GM23338 (cell line): Measurements from ENCODE around the gene FRMD4A. TPM values are rescaled to one million over a fixed set of nuclear protein-coding genes. Genes with fewer than 3 reads are reported as not detected.

ENCODE experiments used
- ATAC-seq: fragments of 200-7000 bp; cut with Tn5 transposase; 3 replicates; pipeline ENCODE4 v1.9.1; 2020
- DNase-seq: peaks from one replicate; pipeline ENCODE4 v3.0.0-alpha.2; 2015; ENCODE audit warnings: low spot score
- H2AFZ ChIP-seq: fragments of 200-600 bp; sonication (generic); 2 replicates; pipeline ENCODE4 v1.8.0; 2016; ENCODE audit warnings: antibody characterized with exemption, mild to moderate bottlenecking, moderate library complexity
- H3F3A ChIP-seq: fragments of 200-600 bp; sonication (generic); replicated peaks from 2 replicates; pipeline ENCODE4 v1.8.0; 2017; ENCODE audit warnings: antibody characterized with exemption, mixed run types, low read depth
- H3K27ac ChIP-seq: fragments of 200-600 bp; sonication (generic); 2 replicates; pipeline ENCODE4 v1.6.1; 2016; ENCODE audit warnings: low read depth
- H3K27me3 ChIP-seq: fragments of 200-600 bp; sonication (generic); 2 replicates; pipeline ENCODE4 v1.8.0; 2016; ENCODE audit warnings: mild to moderate bottlenecking, mixed run types, moderate library complexity; ENCODE audit not compliant: insufficient read depth
- H3K36me3 ChIP-seq: fragments of 200-600 bp; sonication (generic); 2 replicates; pipeline ENCODE4 v1.8.0; 2016; ENCODE audit warnings: mild to moderate bottlenecking; ENCODE audit not compliant: insufficient read depth
- H3K4me1 ChIP-seq: fragments of 200-600 bp; sonication (generic); 2 replicates; pipeline ENCODE4 v1.8.0; 2016; ENCODE audit warnings: mild to moderate bottlenecking, moderate library complexity; ENCODE audit not compliant: insufficient read depth
- H3K4me2 ChIP-seq: fragments of 200-600 bp; sonication (generic); 2 replicates; pipeline ENCODE4 v1.7.1; 2017; ENCODE audit warnings: mixed run types
- H3K4me3 ChIP-seq: fragments of 200-600 bp; sonication (generic); 2 replicates; pipeline ENCODE4 v1.6.1; 2016; ENCODE audit warnings: mixed run types
- H3K79me2 ChIP-seq: fragments of 200-600 bp; sonication (generic); replicated peaks from 2 replicates; pipeline ENCODE4 v1.8.0; 2017; ENCODE audit warnings: mild to moderate bottlenecking; ENCODE audit not compliant: insufficient read depth
- H3K9me2 ChIP-seq: fragments of 200-600 bp; sonication (generic); 2 replicates; pipeline ENCODE4 v1.8.0; 2017; ENCODE audit not compliant: insufficient read depth
- H4K20me1 ChIP-seq: fragments of 200-600 bp; sonication (generic); replicated peaks from 2 replicates; pipeline ENCODE4 v1.8.0; 2017; ENCODE audit warnings: mild to moderate bottlenecking; ENCODE audit not compliant: insufficient read depth
- H3K27ac Mint-ChIP-seq: 2 replicates; pipeline ENCODE4 v1.8.0; 2020; ENCODE audit warnings: inconsistent platforms, mild to moderate bottlenecking, moderate library complexity, mixed read lengths
- H3K27me3 Mint-ChIP-seq: 3 replicates; pipeline ENCODE4 v1.8.0; 2022; ENCODE audit warnings: low read depth, mild to moderate bottlenecking, moderate library complexity, mixed read lengths, inconsistent platforms; ENCODE audit not compliant: insufficient read depth, poor library complexity
- H3K36me3 Mint-ChIP-seq: 3 replicates; pipeline ENCODE4 v1.8.0; 2021; ENCODE audit warnings: low read depth, mild to moderate bottlenecking, inconsistent platforms, moderate library complexity, mixed read lengths
- H3K4me1 Mint-ChIP-seq: 3 replicates; pipeline ENCODE4 v1.8.0; 2020; ENCODE audit warnings: mild to moderate bottlenecking, inconsistent platforms, mixed read lengths
- H3K4me3 Mint-ChIP-seq: 3 replicates; pipeline ENCODE4 v1.8.0; 2021; ENCODE audit warnings: moderate library complexity, mild to moderate bottlenecking, inconsistent platforms, mixed read lengths
- H3K9me3 Mint-ChIP-seq: 3 replicates; pipeline ENCODE4 v1.8.0; 2020; ENCODE audit warnings: moderate library complexity, mild to moderate bottlenecking, inconsistent platforms, mixed read lengths
- CREB1 ChIP-seq: fragments of 250-450 bp; sonication (Bioruptor Pico); IDR thresholded peaks from 2 replicates; pipeline ENCODE4 v1.5.0; 2020; ENCODE audit warnings: low read depth, mild to moderate bottlenecking, moderate library complexity
- EZH2 ChIP-seq: fragments of 200-600 bp; sonication (generic); IDR thresholded peaks from one replicate; pipeline ENCODE4 v1.8.0; 2017; ENCODE audit warnings: antibody characterized with exemption, mild to moderate bottlenecking, low read depth; ENCODE audit not compliant: unreplicated experiment
- EZH2phosphoT487 ChIP-seq: fragments of 200-600 bp; sonication (generic); IDR thresholded peaks from one replicate; pipeline ENCODE4 v1.8.1; 2018; ENCODE audit warnings: antibody characterized with exemption; ENCODE audit not compliant: unreplicated experiment
- NANOG ChIP-seq: IDR thresholded peaks from 2 replicates; pipeline ENCODE4 v1.6.1; 2016; ENCODE audit warnings: antibody characterized with exemption, borderline replicate concordance
- POLR2AphosphoS5 ChIP-seq: IDR thresholded peaks from 2 replicates; pipeline ENCODE4 v1.6.1; 2016; ENCODE audit warnings: antibody characterized with exemption, low read depth
- ZNF331 ChIP-seq: fragments of 250-450 bp; sonication (Bioruptor Pico); IDR thresholded peaks from 2 replicates; pipeline ENCODE4 v1.5.0; 2020; ENCODE audit warnings: low read depth, mild to moderate bottlenecking, moderate library complexity
- polyA plus RNA-seq: library from polyadenylated mRNA; unstranded; fragments of >200 nt; fragmentation: Nextera tagmentation; extraction: Ambion mirVana; gene quantifications from 2 replicates; pipeline ENCODE4 v1.2.1, GENCODE V29; 2016
- total RNA-seq: library from RNA; depleted of rRNA; stranded (reverse); fragments of >200 nt; shearing (Covaris generic); gene quantifications from 2 replicates; pipeline ENCODE4 v1.2.3, GENCODE V29; 2014
- TF ChIP-seq, protein P1 (sequence below), 2 experiments: fragments of 200-600 bp in 1 of 2; sonication (generic) in 1 of 2; conservative IDR thresholded peaks; 2 replicates each; pipeline versions ENCODE4 v1.5.1 to v1.6.1; 2016 to 2017; ENCODE audit warnings: antibody characterized with exemption in 2 of 2, low read depth in 2 of 2, mild to moderate bottlenecking in 2 of 2, moderate library complexity in 1 of 2
- TF ChIP-seq, protein P2 (sequence below): IDR thresholded peaks from one replicate; pipeline ENCODE4 v1.6.1; 2018; ENCODE audit warnings: antibody characterized with exemption; ENCODE audit not compliant: unreplicated experiment
- TF ChIP-seq, protein P3 (sequence below): IDR thresholded peaks from 2 replicates; pipeline ENCODE4 v1.6.1; 2016; ENCODE audit warnings: antibody characterized with exemption

The FRMD4A gene
- total and polyA plus RNA-seq, 2 experiments from 2014 or later, result 14.0 to 20.1 TPM

DNA sequence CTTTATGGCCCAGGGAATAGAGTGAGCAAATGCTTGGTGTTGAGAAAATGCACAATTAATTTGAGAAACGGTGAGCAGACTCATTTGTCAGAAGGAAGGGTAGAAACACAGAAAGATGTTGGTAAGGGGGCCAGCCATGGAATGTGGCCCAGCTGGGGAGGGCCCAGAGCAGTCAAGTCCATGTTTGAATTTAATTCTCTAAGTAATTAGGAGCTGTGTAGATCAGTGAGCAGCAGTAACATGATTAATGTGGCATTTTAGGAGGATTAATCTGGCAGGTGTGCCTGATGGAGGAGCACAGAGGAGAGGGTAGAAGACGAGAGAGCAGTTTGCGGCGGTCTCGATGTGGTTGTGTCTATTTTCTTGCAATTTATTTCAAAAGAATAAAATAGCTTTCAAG is 218.7 kb downstream of the FRMD4A start:
- H3K4me2 ChIP-seq, result no peak overlapping the region
- no peak for ATAC-seq
- no peaks in the 10 kb centered on the region for H3K36me3 Mint-ChIP-seq

DNA sequence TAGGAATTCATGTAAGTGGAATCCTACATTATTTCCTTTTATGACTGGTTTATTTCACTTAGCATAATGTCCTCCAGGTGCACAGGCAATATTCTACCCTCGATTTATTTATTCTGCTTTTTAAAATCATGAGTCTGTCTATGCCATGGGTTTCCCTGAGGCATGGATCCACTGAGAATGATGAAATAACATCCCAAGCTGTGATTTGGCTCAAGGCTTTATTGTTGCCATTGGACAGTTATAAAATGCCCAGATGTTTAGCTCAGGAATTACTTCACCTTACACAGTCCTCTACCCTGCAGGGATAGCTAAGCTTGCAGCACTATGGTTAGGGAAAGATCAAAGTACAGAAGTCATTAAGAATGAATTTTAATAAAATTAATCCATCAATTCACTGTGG is 219.5 kb downstream of the FRMD4A start:
- ATAC-seq (no peak), DNase-seq (no peak)
- H3K36me3 ChIP-seq, result no peaks in the 10 kb centered on the region
- no peak overlapping the region for H2AFZ ChIP-seq
- no peaks in the 10 kb centered on the region for H3K36me3 Mint-ChIP-seq
- H3K4me3 Mint-ChIP-seq, result no peak overlapping the region
- H3K4me1 Mint-ChIP-seq, result peaks cover 12% of the 10 kb centered on the region
- H3K27me3 ChIP-seq, result no peaks in the 10 kb centered on the region
- H3K4me1 ChIP-seq, result no peaks in the 10 kb centered on the region
- H3K4me2 ChIP-seq, result no peak overlapping the region
- no peaks in the 10 kb centered on the region for H3F3A ChIP-seq
- no peak overlapping the region for H3K27ac Mint-ChIP-seq
- no peaks in the 10 kb centered on the region for H3K79me2 ChIP-seq
- H3K9me2 ChIP-seq, result no peaks in the 10 kb centered on the region; the same call in 1 of the 2 replicates
- H3K27me3 Mint-ChIP-seq, result peaks cover 6% of the 10 kb centered on the region
- H3K27ac ChIP-seq, result no peak overlapping the region
- H3K4me3 ChIP-seq, result no peak overlapping the region
- H3K9me3 Mint-ChIP-seq, result peaks cover 5% of the 10 kb centered on the region; the same call in 1 of the 3 replicates
- H4K20me1 ChIP-seq, result no peaks in the 10 kb centered on the region
- TF ChIP-seq POLR2AphosphoS5 (no peak), EZH2phosphoT487 (no peak), EZH2 (no peak), ZNF331 (no peak), NANOG (no peak), CREB1 (CRISPR knock-in tag) (no peak)
- TF ChIP-seq, protein P1, sequence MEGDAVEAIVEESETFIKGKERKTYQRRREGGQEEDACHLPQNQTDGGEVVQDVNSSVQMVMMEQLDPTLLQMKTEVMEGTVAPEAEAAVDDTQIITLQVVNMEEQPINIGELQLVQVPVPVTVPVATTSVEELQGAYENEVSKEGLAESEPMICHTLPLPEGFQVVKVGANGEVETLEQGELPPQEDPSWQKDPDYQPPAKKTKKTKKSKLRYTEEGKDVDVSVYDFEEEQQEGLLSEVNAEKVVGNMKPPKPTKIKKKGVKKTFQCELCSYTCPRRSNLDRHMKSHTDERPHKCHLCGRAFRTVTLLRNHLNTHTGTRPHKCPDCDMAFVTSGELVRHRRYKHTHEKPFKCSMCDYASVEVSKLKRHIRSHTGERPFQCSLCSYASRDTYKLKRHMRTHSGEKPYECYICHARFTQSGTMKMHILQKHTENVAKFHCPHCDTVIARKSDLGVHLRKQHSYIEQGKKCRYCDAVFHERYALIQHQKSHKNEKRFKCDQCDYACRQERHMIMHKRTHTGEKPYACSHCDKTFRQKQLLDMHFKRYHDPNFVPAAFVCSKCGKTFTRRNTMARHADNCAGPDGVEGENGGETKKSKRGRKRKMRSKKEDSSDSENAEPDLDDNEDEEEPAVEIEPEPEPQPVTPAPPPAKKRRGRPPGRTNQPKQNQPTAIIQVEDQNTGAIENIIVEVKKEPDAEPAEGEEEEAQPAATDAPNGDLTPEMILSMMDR (conservative IDR thresholded peaks at IDR 0.05; ENCODE audit: low read depth in 2 of 2), result no peak
- TF ChIP-seq, protein P2, sequence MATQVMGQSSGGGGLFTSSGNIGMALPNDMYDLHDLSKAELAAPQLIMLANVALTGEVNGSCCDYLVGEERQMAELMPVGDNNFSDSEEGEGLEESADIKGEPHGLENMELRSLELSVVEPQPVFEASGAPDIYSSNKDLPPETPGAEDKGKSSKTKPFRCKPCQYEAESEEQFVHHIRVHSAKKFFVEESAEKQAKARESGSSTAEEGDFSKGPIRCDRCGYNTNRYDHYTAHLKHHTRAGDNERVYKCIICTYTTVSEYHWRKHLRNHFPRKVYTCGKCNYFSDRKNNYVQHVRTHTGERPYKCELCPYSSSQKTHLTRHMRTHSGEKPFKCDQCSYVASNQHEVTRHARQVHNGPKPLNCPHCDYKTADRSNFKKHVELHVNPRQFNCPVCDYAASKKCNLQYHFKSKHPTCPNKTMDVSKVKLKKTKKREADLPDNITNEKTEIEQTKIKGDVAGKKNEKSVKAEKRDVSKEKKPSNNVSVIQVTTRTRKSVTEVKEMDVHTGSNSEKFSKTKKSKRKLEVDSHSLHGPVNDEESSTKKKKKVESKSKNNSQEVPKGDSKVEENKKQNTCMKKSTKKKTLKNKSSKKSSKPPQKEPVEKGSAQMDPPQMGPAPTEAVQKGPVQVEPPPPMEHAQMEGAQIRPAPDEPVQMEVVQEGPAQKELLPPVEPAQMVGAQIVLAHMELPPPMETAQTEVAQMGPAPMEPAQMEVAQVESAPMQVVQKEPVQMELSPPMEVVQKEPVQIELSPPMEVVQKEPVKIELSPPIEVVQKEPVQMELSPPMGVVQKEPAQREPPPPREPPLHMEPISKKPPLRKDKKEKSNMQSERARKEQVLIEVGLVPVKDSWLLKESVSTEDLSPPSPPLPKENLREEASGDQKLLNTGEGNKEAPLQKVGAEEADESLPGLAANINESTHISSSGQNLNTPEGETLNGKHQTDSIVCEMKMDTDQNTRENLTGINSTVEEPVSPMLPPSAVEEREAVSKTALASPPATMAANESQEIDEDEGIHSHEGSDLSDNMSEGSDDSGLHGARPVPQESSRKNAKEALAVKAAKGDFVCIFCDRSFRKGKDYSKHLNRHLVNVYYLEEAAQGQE, result no peak
- TF ChIP-seq, protein P3, sequence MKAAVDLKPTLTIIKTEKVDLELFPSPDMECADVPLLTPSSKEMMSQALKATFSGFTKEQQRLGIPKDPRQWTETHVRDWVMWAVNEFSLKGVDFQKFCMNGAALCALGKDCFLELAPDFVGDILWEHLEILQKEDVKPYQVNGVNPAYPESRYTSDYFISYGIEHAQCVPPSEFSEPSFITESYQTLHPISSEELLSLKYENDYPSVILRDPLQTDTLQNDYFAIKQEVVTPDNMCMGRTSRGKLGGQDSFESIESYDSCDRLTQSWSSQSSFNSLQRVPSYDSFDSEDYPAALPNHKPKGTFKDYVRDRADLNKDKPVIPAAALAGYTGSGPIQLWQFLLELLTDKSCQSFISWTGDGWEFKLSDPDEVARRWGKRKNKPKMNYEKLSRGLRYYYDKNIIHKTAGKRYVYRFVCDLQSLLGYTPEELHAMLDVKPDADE, result no peak

More for the DNA sequence above, 218.7 kb downstream of the FRMD4A start:
- H3K27ac ChIP-seq, result no peak overlapping the region
- H3K4me3 ChIP-seq, result no peak overlapping the region
- no peak for TF ChIP-seq CREB1 (CRISPR knock-in tag)
- Mint-ChIP-seq H3K27ac (peak overlapping the region; percentile 49; the same call in 1 of the 2 replicates), H3K4me1 (peaks cover 16% of the 10 kb centered on the region), H3K9me3 (no peaks in the 10 kb centered on the region), H3K4me3 (no peak overlapping the region), H3K27me3 (peaks cover 8% of the 10 kb centered on the region)
- H3K79me2 ChIP-seq, result no peaks in the 10 kb centered on the region
- no peak for DNase-seq
- H4K20me1 ChIP-seq, result no peaks in the 10 kb centered on the region
- no peaks in the 10 kb centered on the region for H3F3A ChIP-seq
- no peaks in the 10 kb centered on the region for H3K4me1 ChIP-seq
- H2AFZ ChIP-seq, result no peak overlapping the region
- no peaks in the 10 kb centered on the region; the same call in 1 of the 2 replicates for H3K9me2 ChIP-seq
- H3K36me3 ChIP-seq, result no peaks in the 10 kb centered on the region
- no peaks in the 10 kb centered on the region for H3K27me3 ChIP-seq
